Activated gamma-delta T cell treated with Interleukin-2 at 50 U/mL for 16 hours (primary cell): ENCODE measurements around the gene DAB2IP.

Source experiments
- DNase-seq: peaks from one replicate; pipeline ENCODE4 v3.0.0-alpha.2; 2020

DAB2IP gene

GRCh38 chr9:121748727-121749423, 97.4 kb downstream of the DAB2IP start:
- no peak for DNase-seq

GRCh38 chr9:121749614-121750013, 98.2 kb downstream of the DAB2IP start:
- no peak for DNase-seq

- no peak for DNase-seq
Measured at GRCh38 chr9:121750259-121750714, 98.9 kb downstream of the DAB2IP start.

GRCh38 chr9:121750715-121751623, 99.5 kb downstream of the DAB2IP start:
- no peak for DNase-seq

- DNase-seq = no peak
Measured at GRCh38 chr9:121751686-121752445, 100.4 kb downstream of the DAB2IP start.

- DNase-seq = no peak
Measured at GRCh38 chr9:121752929-121753328, 101.5 kb downstream of the DAB2IP start.

GRCh38 chr9:121753802-121754654, 102.6 kb downstream of the DAB2IP start:
- no peak for DNase-seq

- DNase-seq = no peak
Measured at GRCh38 chr9:121754655-121755436, 103.4 kb downstream of the DAB2IP start.

GRCh38 chr9:121755581-121755980, 104.1 kb downstream of the DAB2IP start:
- no peak for DNase-seq

GRCh38 chr9:121756474-121757280, 105.2 kb downstream of the DAB2IP start:
- DNase-seq = no peak

GRCh38 chr9:121757281-121757585, 105.8 kb downstream of the DAB2IP start:
- DNase-seq = no peak

GRCh38 chr9:121758693-121759092, 107.3 kb downstream of the DAB2IP start:
- no peak for DNase-seq

GRCh38 chr9:121759996-121760395, 108.6 kb downstream of the DAB2IP start:
- no peak for DNase-seq

- no peak for DNase-seq
Measured at GRCh38 chr9:121760571-121760970, 109.1 kb downstream of the DAB2IP start.

- no peak for DNase-seq
Measured at GRCh38 chr9:121763131-121763530, 111.7 kb downstream of the DAB2IP start.

- no peak for DNase-seq
Measured at GRCh38 chr9:121763561-121764370, 112.3 kb downstream of the DAB2IP start.

GRCh38 chr9:121764371-121764730, 112.9 kb downstream of the DAB2IP start:
- no peak for DNase-seq

- no peak for DNase-seq
Measured at GRCh38 chr9:121765021-121765950, 113.9 kb downstream of the DAB2IP start.
